Mesenchymal stem cell (in vitro differentiated cells and primary cell): ENCODE data around the gene P2RX7.

ENCODE experiments used
- DNase-seq: peaks from one replicate; pipeline ENCODE4 v3.0.0-alpha.2; 2013
- H2AFZ ChIP-seq: one replicate; pipeline ENCODE4 v1.6.1; 2013; ENCODE audit warnings: low read depth, mild to moderate bottlenecking, control low read depth, inconsistent platforms, low read length, moderate library complexity
- H2AK5ac ChIP-seq: 2 replicates; pipeline ENCODE4 v1.6.1; 2013; ENCODE audit warnings: low read length, moderate library complexity, mild to moderate bottlenecking, inconsistent platforms; ENCODE audit not compliant: severe bottlenecking
- H2BK120ac ChIP-seq: one replicate; pipeline ENCODE4 v1.6.1; 2013; ENCODE audit warnings: low read depth, mild to moderate bottlenecking, inconsistent platforms, low read length, moderate library complexity
- H2BK12ac ChIP-seq, 2 experiments: one replicate each; pipeline ENCODE4 v1.6.1; 2013; ENCODE audit warnings: inconsistent platforms in 2 of 2, low read length in 2 of 2, mild to moderate bottlenecking in 2 of 2, moderate library complexity in 2 of 2, control low read depth in 1 of 2
- H2BK15ac ChIP-seq: one replicate; pipeline ENCODE4 v1.6.1; 2013; ENCODE audit warnings: mild to moderate bottlenecking, low read depth, inconsistent platforms; ENCODE audit not compliant: poor library complexity, severe bottlenecking
- H2BK5ac ChIP-seq: 2 replicates; pipeline ENCODE4 v1.6.1; 2013; ENCODE audit warnings: low read depth, mild to moderate bottlenecking, low read length, control low read depth, inconsistent platforms; ENCODE audit not compliant: poor library complexity, severe bottlenecking
- H3K14ac ChIP-seq, 2 experiments: one replicate each; pipeline ENCODE4 v1.6.1; 2013; ENCODE audit warnings: inconsistent platforms in 2 of 2, low read length in 2 of 2, control low read depth in 1 of 2, mild to moderate bottlenecking in 1 of 2, moderate library complexity in 1 of 2
- H3K18ac ChIP-seq, 2 experiments: one replicate each; pipeline ENCODE4 v1.6.1; 2013; ENCODE audit warnings: inconsistent platforms in 2 of 2, low read length in 2 of 2, control low read depth in 1 of 2, low read depth in 1 of 2, mild to moderate bottlenecking in 1 of 2
- H3K23ac ChIP-seq, 2 experiments: one replicate each; pipeline ENCODE4 v1.6.1; 2013; ENCODE audit warnings: inconsistent platforms in 2 of 2, low read length in 2 of 2, mild to moderate bottlenecking in 2 of 2, moderate library complexity in 2 of 2, control low read depth in 1 of 2
- H3K27ac ChIP-seq: 2 replicates; pipeline ENCODE4 v1.5.1; 2013; ENCODE audit warnings: mild to moderate bottlenecking, moderate library complexity, low read length, control low read depth, inconsistent platforms; ENCODE audit not compliant: poor library complexity, severe bottlenecking
- H3K27me3 ChIP-seq, 2 experiments: 2 replicates each; pipeline versions ENCODE4 v1.6.1 to v1.7.0; 2013; ENCODE audit warnings: low read length in 2 of 2, mild to moderate bottlenecking in 2 of 2, moderate library complexity in 2 of 2, control low read depth in 1 of 2, inconsistent platforms in 1 of 2; ENCODE audit not compliant: control insufficient read depth in 1 of 2, insufficient read depth in 1 of 2
- H3K36me3 ChIP-seq, 2 experiments: 2 replicates each; pipeline versions ENCODE4 v1.6.1 to v1.7.0; 2013; ENCODE audit warnings: low read length in 2 of 2, control low read depth in 1 of 2, inconsistent platforms in 1 of 2, low read depth in 1 of 2, mild to moderate bottlenecking in 1 of 2; ENCODE audit not compliant: insufficient read depth in 2 of 2, control insufficient read depth in 1 of 2
- H3K4ac ChIP-seq, 2 experiments: one replicate each; pipeline ENCODE4 v1.6.1; 2013; ENCODE audit warnings: inconsistent platforms in 2 of 2, low read length in 2 of 2, mild to moderate bottlenecking in 2 of 2, moderate library complexity in 2 of 2, control low read depth in 1 of 2, low read depth in 1 of 2
- H3K4me1 ChIP-seq: 2 replicates; pipeline ENCODE4 v1.6.1; 2013; ENCODE audit warnings: low read depth, low read length, control low read depth; ENCODE audit not compliant: control insufficient read depth, insufficient read depth
- H3K4me2 ChIP-seq: 2 replicates; pipeline ENCODE4 v1.6.1; 2013; ENCODE audit warnings: low read length, mild to moderate bottlenecking, inconsistent platforms; ENCODE audit not compliant: poor library complexity, severe bottlenecking
- H3K4me3 ChIP-seq, 2 experiments: 2 replicates each; pipeline versions ENCODE4 v1.5.1 to v1.7.0; 2013; ENCODE audit warnings: low read length in 2 of 2, mild to moderate bottlenecking in 2 of 2, control low read depth in 1 of 2, low read depth in 1 of 2; ENCODE audit not compliant: insufficient read depth in 1 of 2
- H3K79me1 ChIP-seq: replicated peaks from 2 replicates; pipeline ENCODE4 v1.6.1; 2013; ENCODE audit warnings: mild to moderate bottlenecking, control low read depth, low read length, inconsistent platforms; ENCODE audit not compliant: poor library complexity, severe bottlenecking
- H3K9ac ChIP-seq: 2 replicates; pipeline ENCODE4 v1.7.0; 2013; ENCODE audit warnings: mild to moderate bottlenecking, low read length, moderate library complexity
- H3K9me3 ChIP-seq: 2 replicates; pipeline ENCODE4 v1.7.0; 2013; ENCODE audit warnings: mild to moderate bottlenecking, low read length; ENCODE audit not compliant: control insufficient read depth
- H4K8ac ChIP-seq: one replicate; pipeline ENCODE4 v1.6.1; 2013; ENCODE audit warnings: inconsistent platforms, mild to moderate bottlenecking, low read length, moderate library complexity
- H4K91ac ChIP-seq: one replicate; pipeline ENCODE4 v1.6.1; 2013; ENCODE audit warnings: mild to moderate bottlenecking, low read length, inconsistent platforms
- WGBS: methylation state at CpG from one replicate; pipeline ENCODE4 v1.1.7; 2013; ENCODE audit warnings: mixed read lengths; 5-methylcytosine and 5-hydroxymethylcytosine counted together

P2RX7 gene

DNA sequence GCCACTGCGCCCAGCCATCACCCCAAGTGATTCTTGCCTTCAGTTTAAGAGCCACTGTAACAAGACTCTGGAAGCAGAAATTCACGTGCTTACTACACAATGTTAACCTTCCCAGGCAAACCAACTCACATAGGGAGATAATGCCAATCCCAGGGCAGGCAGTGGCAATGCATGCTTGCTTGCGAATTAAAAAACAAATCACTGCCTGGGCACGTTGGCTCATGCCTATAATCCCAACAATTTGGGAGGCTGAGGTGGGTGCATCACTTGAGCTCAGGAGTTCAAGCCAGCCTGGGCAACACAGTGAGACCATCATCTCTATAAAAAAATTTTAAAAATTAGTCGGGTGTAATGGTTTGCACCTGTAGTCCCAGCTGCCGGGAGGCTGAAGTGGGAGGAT is 39.5 kb downstream of the P2RX7 start:
- Histone ChIP-seq H2BK12ac (no peak overlapping the region), H3K4me3 (no peak overlapping the region), H2BK15ac (no peak overlapping the region), H3K18ac (no peak overlapping the region), H2AFZ (no peak overlapping the region), H3K23ac (no peak overlapping the region), H3K27ac (no peak overlapping the region), H2BK5ac (no peak overlapping the region), H3K9me3 (no peaks in the 10 kb centered on the region), H3K79me1 (no peaks in the 10 kb centered on the region), H3K36me3 (no peaks in the 10 kb centered on the region), H3K14ac (no peak overlapping the region), H2BK120ac (no peak overlapping the region), H4K91ac (no peak overlapping the region), H3K4ac (no peak overlapping the region), H2AK5ac (no peak overlapping the region), H3K9ac (no peak overlapping the region), H4K8ac (no peak overlapping the region), H3K4me2 (no peak overlapping the region), H3K27me3 (no peaks in the 10 kb centered on the region), H3K4me1 (peaks cover 9% of the 10 kb centered on the region)
- 95% methylated on average over 6 of the region's 6 CpGs for WGBS
- no peak for DNase-seq

DNA sequence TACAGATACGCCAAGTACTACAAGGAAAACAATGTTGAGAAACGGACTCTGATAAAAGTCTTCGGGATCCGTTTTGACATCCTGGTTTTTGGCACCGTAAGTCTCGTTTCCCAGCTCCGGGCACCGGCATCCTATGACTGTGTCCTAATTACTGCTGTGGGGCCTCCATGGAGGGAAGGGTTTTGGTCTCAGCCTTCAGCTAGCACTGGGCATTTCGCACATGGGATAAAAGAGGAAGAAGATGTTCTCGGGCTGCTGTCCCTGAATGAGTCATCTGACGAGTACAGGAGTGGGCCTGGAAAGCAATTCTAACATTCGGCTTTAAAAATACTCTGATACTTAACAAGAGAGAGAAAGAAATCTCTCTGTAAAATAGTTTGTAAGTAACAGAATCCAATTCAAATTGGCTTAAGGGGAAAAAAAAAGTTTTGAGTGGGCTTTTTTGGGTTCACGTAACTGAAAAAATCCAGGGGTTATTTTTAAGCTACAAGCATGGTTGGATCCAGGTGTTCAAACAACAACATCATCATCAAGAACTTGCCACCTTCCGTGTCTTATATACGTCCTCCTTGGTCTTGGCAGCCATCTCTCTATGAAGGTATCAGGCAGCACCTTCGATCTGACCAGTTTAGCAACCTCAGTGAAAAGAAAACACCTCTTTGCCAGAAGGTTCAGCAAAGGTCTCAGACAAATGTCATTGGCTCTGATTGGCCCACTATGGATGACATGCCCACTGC is 42.9 kb downstream of the P2RX7 start:
- no peak overlapping the region for H2BK120ac ChIP-seq
- DNase-seq, result peak; percentile 47
- H3K23ac ChIP-seq, result no peak overlapping the region
- H2BK12ac ChIP-seq, result peak overlapping the region in 1 of 2 experiments; percentile 15
- no peak overlapping the region for H2BK5ac ChIP-seq
- no peak overlapping the region for H3K4me2 ChIP-seq
- H3K9ac ChIP-seq, result no peak overlapping the region
- H3K4me3 ChIP-seq, result no peak overlapping the region
- no peaks in the 10 kb centered on the region for H3K79me1 ChIP-seq
- no peak overlapping the region for H3K14ac ChIP-seq
- no peaks in the 10 kb centered on the region for H3K27me3 ChIP-seq
- H3K9me3 ChIP-seq, result no peaks in the 10 kb centered on the region
- H3K36me3 ChIP-seq, result no peaks in the 10 kb centered on the region
- no peak overlapping the region for H4K8ac ChIP-seq
- no peak overlapping the region for H2AFZ ChIP-seq
- peaks cover 8% of the 10 kb centered on the region for H3K4me1 ChIP-seq
- H3K4ac ChIP-seq, result no peak overlapping the region
- no peak overlapping the region for H3K27ac ChIP-seq
- no peak overlapping the region for H2AK5ac ChIP-seq
- no peak overlapping the region for H4K91ac ChIP-seq
- H3K18ac ChIP-seq, result peak overlapping the region in 1 of 2 experiments; percentile 54
- 78% methylated on average over 13 of the region's 16 CpGs for WGBS
- no peak overlapping the region for H2BK15ac ChIP-seq

DNA sequence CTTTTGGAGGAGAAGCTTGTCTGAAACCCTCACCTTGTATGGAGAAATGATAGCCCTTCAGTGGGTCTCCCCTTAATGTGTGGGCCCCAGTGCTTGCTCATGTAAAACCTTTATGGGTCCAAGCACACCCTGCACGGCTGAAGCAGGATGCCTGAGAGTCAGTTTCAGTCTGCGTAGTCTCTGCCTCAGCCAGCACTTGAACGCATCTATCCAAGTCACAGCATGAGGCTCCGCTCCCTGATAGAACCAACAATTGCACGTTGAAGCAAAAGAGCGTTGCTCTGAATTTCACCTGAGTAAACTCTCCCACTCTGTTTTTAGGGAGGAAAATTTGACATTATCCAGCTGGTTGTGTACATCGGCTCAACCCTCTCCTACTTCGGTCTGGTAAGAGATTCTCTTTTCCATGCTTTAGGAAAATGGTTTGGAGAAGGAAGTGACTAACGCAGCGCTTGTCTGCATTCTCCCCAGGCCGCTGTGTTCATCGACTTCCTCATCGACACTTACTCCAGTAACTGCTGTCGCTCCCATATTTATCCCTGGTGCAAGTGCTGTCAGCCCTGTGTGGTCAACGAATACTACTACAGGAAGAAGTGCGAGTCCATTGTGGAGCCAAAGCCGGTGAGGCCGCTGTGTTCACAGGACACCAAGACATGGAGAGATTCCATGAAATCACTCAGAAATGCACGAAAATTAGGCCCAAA is 44.3 kb downstream of the P2RX7 start:
- Histone ChIP-seq H3K27ac (no peak overlapping the region), H3K27me3 (no peaks in the 10 kb centered on the region), H4K91ac (no peak overlapping the region), H2BK5ac (no peak overlapping the region), H3K23ac (no peak overlapping the region), H2BK12ac (no peak overlapping the region), H3K4ac (no peak overlapping the region), H2BK120ac (no peak overlapping the region), H3K9ac (no peak overlapping the region), H3K4me2 (no peak overlapping the region), H3K36me3 (no peaks in the 10 kb centered on the region), H3K14ac (no peak overlapping the region), H2AFZ (no peak overlapping the region), H3K9me3 (no peaks in the 10 kb centered on the region), H3K79me1 (no peaks in the 10 kb centered on the region), H3K18ac (no peak overlapping the region), H4K8ac (no peak overlapping the region), H3K4me1 (peaks cover 4% of the 10 kb centered on the region), H2BK15ac (no peak overlapping the region), H2AK5ac (no peak overlapping the region), H3K4me3 (no peak overlapping the region)
- WGBS, result 83% methylated on average over 18 of the region's 19 CpGs
- no peak for DNase-seq

DNA sequence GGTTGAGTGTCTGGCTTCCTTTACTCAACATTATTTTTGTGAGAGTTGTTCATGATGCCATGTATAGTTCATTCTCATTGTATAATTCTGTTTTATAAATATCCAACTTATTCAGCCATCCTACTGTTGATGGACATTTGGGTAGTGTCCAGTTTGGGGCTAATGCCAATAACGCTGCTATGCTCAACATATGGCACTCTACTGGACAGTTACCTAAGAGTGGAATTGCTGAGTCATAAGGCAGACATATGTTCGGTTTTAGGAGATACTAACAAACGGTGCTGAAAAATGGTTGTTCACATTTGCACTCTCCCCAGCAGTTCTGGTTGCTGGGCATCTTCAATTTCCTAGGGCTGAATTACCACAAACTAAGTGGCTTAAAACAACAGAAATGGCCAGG is 48.5 kb downstream of the P2RX7 start:
- WGBS, result 70% methylated on average over 3 of the region's 3 CpGs
- H2BK15ac ChIP-seq, result no peak overlapping the region
- no peak overlapping the region for H4K8ac ChIP-seq
- no peak overlapping the region for H3K4me3 ChIP-seq
- H2AFZ ChIP-seq, result no peak overlapping the region
- no peak overlapping the region for H4K91ac ChIP-seq
- H3K23ac ChIP-seq, result no peak overlapping the region
- H2BK120ac ChIP-seq, result no peak overlapping the region
- H3K27ac ChIP-seq, result no peak overlapping the region
- H2BK12ac ChIP-seq, result no peak overlapping the region
- H3K9me3 ChIP-seq, result peaks cover 2% of the 10 kb centered on the region
- no peak overlapping the region for H3K4me2 ChIP-seq
- no peak overlapping the region for H3K4ac ChIP-seq
- no peaks in the 10 kb centered on the region for H3K27me3 ChIP-seq
- H3K18ac ChIP-seq, result no peak overlapping the region
- peak; percentile 63 for DNase-seq
- no peak overlapping the region for H2BK5ac ChIP-seq
- peaks cover 0 to 2% of the 10 kb centered on the region in 2 experiments for H3K36me3 ChIP-seq
- no peak overlapping the region for H2AK5ac ChIP-seq
- H3K14ac ChIP-seq, result no peak overlapping the region
- no peak overlapping the region for H3K9ac ChIP-seq
- peaks cover 1% of the 10 kb centered on the region for H3K4me1 ChIP-seq
- H3K79me1 ChIP-seq, result no peaks in the 10 kb centered on the region
